VCaP (cell line): Measurements from ENCODE around the gene ACP2.
"Not testable (repeated sequence)": the region's sequence is repeated elsewhere in the genome, so short reads cannot be mapped to it uniquely, and the experiment has no call there.

Source experiments
- H3K27ac ChIP-seq: fragments of 450-650 bp; 2 replicates; pipeline ENCODE4 v1.5.1; 2017
- CTCF ChIP-seq: fragments of 450-650 bp; conservative IDR thresholded peaks from 2 replicates; pipeline ENCODE4 v1.5.1; 2017; ENCODE audit warnings: mild to moderate bottlenecking, moderate library complexity

Gene ACP2

DNA sequence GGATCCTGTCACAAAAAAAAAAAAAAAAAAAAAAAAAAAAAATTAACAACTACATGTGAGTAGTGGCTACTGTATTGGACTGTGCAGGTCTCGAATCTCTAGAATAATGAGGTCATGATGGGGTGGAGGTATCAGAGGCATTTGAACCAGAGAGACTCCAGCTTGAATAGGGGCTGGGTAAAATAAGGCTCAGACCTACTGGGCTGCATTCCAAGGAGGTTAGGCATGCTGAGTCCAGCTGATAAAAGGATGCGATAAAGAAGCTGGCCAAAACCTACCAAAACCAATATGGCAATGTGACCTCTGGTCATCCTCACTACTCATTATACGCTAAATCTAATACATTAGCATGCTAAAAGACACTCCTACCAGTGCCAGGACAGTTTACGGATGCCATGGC, 56.5 kb downstream of the ACP2 start:
- no peak for TF ChIP-seq CTCF
- no peak overlapping the region for H3K27ac ChIP-seq

DNA sequence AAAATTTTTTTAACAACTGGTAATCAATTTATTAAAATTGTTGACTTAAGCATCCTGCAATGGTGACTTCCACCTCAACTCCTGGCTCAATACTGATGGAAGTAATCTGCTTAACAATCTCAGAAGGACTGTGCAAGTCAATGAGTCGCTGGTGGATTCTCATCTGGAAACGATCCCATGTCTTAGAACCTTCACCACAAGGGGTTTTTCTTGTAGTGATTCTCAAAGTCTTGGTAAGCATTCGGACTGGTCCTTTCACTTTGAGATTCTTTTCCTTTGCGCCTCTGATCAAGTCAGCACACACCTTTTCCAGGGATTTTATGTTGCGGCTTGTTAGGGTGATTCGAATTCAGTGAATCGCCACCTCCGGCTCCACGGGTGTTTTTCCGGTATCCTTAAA, 57.5 kb downstream of the ACP2 start:
- not testable (repeated sequence) for H3K27ac ChIP-seq
